ENCODE results near the gene ZNF189. TPM values are rescaled to one million over a fixed set of nuclear protein-coding genes. Genes with fewer than 3 reads are reported as not detected.

ZNF189 gene
- total RNA-seq, 1 experiment from 2014 or later: 9.4 TPM

GRCh38 chr9:101367323-101367722, 31.3 kb upstream of the ZNF189 start:
- no peaks in the 10 kb centered on the region for H3K79me2 ChIP-seq (ENCODE audit: low read depth)
- H3K9me3 ChIP-seq (ENCODE audit: insufficient read depth, low read depth): no peaks in the 10 kb centered on the region; the same call in 1 of the 2 replicates
- no peaks in the 10 kb centered on the region for H3K9me2 ChIP-seq (ENCODE audit: insufficient read depth)
- no peak overlapping the region for H3K4me2 ChIP-seq
- ChIA-PET CTCF (no interaction called here), POLR2A (ENCODE audit: unreplicated experiment) (no interaction called here)
- no peaks in the 10 kb centered on the region for H3K4me1 ChIP-seq (replicated peaks; ENCODE audit: insufficient read depth)
- H3K27me3 ChIP-seq (ENCODE audit: insufficient read depth, low read depth): no peaks in the 10 kb centered on the region
- TF ChIP-seq CTCF (conservative IDR thresholded peaks at IDR 0.05): no peak
- no peak for TF ChIP-seq EZH2 (IDR thresholded peaks at IDR 0.05; ENCODE audit: low read depth)
- no TSS peak for BruUV-seq (replicated peaks)
- no peaks in the 10 kb centered on the region for H4K20me1 ChIP-seq (ENCODE audit: insufficient read depth)
- H2AFZ ChIP-seq: no peak overlapping the region
- no peaks in the 10 kb centered on the region for H3K36me3 ChIP-seq (ENCODE audit: low read depth)
- H3K27ac ChIP-seq: no peak overlapping the region
- H3F3A ChIP-seq (ENCODE audit: insufficient read depth, low read depth): no peaks in the 10 kb centered on the region
- DNase-seq: no peak
- intact Hi-C loops (cut with micrococcal nuclease; ENCODE audit: unreplicated experiment): no loop called here
- no peak overlapping the region for H3K4me3 ChIP-seq

DNA sequence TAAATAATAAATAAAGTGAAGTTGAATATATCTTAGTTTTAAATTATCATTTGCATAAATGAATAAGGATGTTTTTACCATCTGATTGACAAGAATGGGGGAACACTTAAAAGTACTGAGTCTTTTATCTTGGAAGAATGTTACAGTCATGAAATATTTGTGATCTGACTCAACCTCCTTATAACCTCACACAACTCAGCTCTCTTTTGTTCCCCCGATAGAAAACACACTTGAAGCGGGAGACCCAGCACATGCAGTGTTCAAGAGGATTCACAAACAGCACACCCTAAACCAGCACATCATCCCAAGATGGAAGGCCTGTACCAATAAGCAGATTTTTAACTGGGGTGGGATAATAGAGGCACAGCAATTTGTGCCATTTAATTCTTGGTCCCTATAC, 29.4 kb upstream of the ZNF189 start:
- POLR2A ChIA-PET (ENCODE audit: unreplicated experiment): no interaction called here
- no TSS peak for BruUV-seq (replicated peaks)
- H2AFZ ChIP-seq: no peak overlapping the region
- no peak for DNase-seq
- no peaks in the 10 kb centered on the region for H3F3A ChIP-seq (ENCODE audit: insufficient read depth, low read depth)
- H3K27ac ChIP-seq: no peak overlapping the region
- H3K4me2 ChIP-seq: no peak overlapping the region
- no peaks in the 10 kb centered on the region for H4K20me1 ChIP-seq (ENCODE audit: insufficient read depth)
- H3K4me1 ChIP-seq (replicated peaks; ENCODE audit: insufficient read depth): no peaks in the 10 kb centered on the region
- H3K27me3 ChIP-seq (ENCODE audit: insufficient read depth, low read depth): no peaks in the 10 kb centered on the region
- intact Hi-C loops (cut with micrococcal nuclease; ENCODE audit: unreplicated experiment): no loop called here
- CTCF ChIA-PET: no interaction called here
- no peaks in the 10 kb centered on the region for H3K79me2 ChIP-seq (ENCODE audit: low read depth)
- TF ChIP-seq EZH2 (IDR thresholded peaks at IDR 0.05; ENCODE audit: low read depth) (no peak), CTCF (conservative IDR thresholded peaks at IDR 0.05) (no peak)
- H3K4me3 ChIP-seq: no peak overlapping the region
- no peaks in the 10 kb centered on the region for H3K9me2 ChIP-seq (ENCODE audit: insufficient read depth)
- H3K36me3 ChIP-seq (ENCODE audit: low read depth): no peaks in the 10 kb centered on the region
- no peaks in the 10 kb centered on the region; the same call in 1 of the 2 replicates for H3K9me3 ChIP-seq (ENCODE audit: insufficient read depth, low read depth)

DNA sequence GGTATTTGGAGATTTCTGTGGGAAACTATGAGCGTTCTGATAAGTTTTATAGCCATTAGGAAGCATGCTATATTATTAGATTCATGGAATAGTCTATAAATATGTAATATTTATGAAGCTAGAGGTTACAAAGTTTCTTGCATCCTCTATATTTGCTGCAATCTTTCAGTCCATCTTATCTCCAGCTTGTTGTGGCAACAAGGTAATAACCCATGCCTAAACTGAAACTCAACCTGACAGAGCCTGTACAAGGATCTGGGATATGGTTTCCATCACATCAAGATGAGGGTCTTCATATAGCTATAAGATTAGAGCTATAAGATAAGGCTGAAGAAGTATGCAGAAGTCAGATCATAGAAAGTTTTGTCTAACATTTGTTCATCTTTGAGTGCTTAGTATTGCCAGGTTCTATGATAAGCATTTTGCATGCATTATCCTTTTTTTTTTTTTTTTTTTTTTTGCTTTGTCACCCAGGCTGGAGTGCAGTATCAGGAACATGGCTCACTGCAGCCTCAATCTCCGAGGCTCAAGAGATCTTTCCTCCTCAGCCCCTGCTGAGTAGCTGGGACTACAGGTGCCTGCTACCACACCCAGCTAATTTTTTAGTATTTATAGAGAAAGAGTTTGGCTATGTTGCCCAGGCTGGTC, 28.6 kb upstream of the ZNF189 start:
- H3K27ac ChIP-seq: no peak overlapping the region
- ChIA-PET POLR2A (ENCODE audit: unreplicated experiment) (no interaction called here), CTCF (no interaction called here)
- H3K9me3 ChIP-seq (ENCODE audit: insufficient read depth, low read depth): no peaks in the 10 kb centered on the region; the same call in 1 of the 2 replicates
- no peaks in the 10 kb centered on the region for H3K79me2 ChIP-seq (ENCODE audit: low read depth)
- TF ChIP-seq EZH2 (IDR thresholded peaks at IDR 0.05; ENCODE audit: low read depth): no peak
- TF ChIP-seq CTCF (conservative IDR thresholded peaks at IDR 0.05): no peak
- H3F3A ChIP-seq (ENCODE audit: insufficient read depth, low read depth): no peaks in the 10 kb centered on the region
- intact Hi-C loops (cut with micrococcal nuclease; ENCODE audit: unreplicated experiment): no loop called here
- no TSS peak for BruUV-seq (replicated peaks)
- H3K36me3 ChIP-seq (ENCODE audit: low read depth): no peaks in the 10 kb centered on the region
- H3K4me2 ChIP-seq: no peak overlapping the region
- no peak overlapping the region for H3K4me3 ChIP-seq
- no peaks in the 10 kb centered on the region for H3K27me3 ChIP-seq (ENCODE audit: insufficient read depth, low read depth)
- H2AFZ ChIP-seq: no peak overlapping the region
- no peaks in the 10 kb centered on the region for H3K9me2 ChIP-seq (ENCODE audit: insufficient read depth)
- DNase-seq: no peak
- no peaks in the 10 kb centered on the region for H3K4me1 ChIP-seq (replicated peaks; ENCODE audit: insufficient read depth)
- H4K20me1 ChIP-seq (ENCODE audit: insufficient read depth): no peaks in the 10 kb centered on the region

Measured in PC-9 (cell line).